GM13976 (cell line): ENCODE results near the gene IL17RB.
A peak's percentile ranks its signal among the peaks of the same experiment; 100 is the strongest.

Experiments
- DNase-seq: peaks from one replicate; pipeline ENCODE4 v3.0.0; 2012; ENCODE audit warnings: low spot score
- CTCF ChIP-seq: IDR thresholded peaks from 2 replicates; pipeline ENCODE4 v1.5.1; 2012; ENCODE audit warnings: borderline replicate concordance, mild to moderate bottlenecking; ENCODE audit not compliant: insufficient read depth; ENCODE audit errors: extremely low read depth, missing control alignments, control extremely low read depth
- in situ Hi-C: fragments of 300-500 bp; cut with MboI; formaldehyde crosslinking; loops from one replicate; pipeline ENCODE4 v1.12.0; 2022; ENCODE audit warnings: low sequenced_read_pairs, mixed read lengths, inconsistent platforms; ENCODE audit not compliant: unreplicated experiment

Gene IL17RB

DNA sequence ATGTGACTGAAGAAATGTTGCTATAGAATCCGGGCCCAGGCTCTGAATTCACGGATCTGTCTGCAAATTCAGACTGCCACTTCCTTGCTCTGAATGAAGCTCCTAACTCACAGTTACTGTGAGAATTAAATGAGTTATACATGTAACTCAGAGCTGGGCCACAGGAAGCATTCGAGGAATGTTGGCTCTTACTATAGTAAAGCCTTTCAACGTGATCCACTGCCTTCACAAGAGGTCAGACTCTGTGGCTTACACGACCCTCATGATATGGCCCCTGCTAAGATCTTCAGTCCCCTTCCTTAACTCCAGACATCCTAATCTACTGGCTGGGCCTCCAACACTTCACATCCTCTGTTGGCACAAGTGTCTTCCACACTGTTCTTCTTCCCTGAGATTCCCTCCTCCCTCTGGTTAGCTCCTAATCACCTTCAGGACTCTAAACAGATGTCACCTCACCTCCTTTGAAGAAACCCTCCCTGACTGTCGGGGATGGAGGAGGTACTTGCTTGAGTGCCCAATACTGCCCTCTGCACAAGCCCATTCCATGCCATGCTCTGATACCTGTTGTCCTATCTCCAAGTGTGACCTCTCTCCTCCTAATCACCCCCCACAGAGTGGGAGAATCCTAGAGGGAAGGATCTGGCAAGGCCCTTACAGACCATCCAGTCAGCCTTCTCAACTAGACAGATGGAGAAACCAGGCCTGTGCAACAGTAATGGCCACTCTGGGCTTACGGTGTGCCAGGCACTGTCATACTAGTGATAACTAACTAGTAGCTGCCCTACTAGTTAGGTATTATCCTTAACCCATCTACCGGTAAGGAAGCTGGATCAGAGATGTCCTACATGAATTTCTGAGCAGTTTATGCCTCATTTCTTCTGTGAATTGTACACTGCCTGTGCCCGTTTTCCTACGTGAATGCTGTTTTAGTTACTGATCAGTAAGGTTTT is 34.3 kb downstream of the IL17RB start:
- in situ Hi-C loops: no loop called here
- no peak for DNase-seq
- TF ChIP-seq CTCF: no peak

DNA sequence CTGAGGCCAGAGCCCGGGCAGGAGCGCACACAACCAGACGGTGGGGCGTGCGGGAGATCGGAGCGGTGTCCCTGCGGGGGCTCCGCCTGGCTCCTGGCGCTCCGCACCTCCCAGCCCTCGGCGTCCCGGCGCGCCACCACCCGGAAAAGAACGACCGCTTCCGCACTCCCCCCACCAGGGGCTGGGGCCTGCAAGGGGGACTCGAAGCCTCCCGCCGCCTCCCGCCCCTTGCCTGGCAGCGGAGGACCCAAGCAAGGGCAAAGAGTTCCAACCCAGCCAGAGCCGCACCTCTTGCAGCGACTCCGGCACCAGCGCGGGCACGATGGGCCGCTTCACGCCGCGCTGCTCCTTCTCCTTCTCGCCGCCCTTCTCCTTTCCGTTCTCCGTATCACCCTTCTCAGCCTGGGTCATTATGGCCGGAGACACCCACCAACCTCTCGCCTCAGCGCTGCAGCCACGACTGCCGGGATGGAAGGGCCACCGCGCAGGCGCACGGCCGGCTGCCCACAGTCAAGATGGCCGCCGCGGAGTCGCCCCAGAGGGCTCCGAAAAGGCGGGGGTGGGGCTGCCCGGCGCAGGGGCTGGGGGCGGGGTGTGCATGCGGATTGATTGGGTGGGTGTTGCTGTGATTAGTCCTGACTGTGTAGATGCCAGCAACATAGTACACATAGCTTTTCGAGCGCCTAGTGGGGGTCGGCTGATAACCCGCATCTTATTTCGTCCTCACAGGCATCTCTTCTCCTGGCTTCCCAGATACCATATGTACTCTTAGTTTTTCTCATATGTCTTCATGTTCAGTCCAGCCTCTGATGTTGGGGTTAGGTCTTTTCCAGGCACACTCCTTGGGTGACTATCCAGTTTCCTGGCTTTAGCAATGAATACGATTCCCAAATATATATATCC is 35.6 kb downstream of the IL17RB start, which contains the start of gene ACTR8:
Gene ACTR8, minus strand, starts transcription at position 462 of the 903 bp plus-strand sequence. Its CDS starts 51 bp downstream, at position 411.
- no peak for TF ChIP-seq CTCF
- in situ Hi-C loops: no loop called here
- peak; percentile 94 for DNase-seq

- in situ Hi-C loops: no loop called here
- DNase-seq: no peak
- no peak for TF ChIP-seq CTCF
These were observed 36.6 kb downstream of the IL17RB start for GRCh38 chr3:53883008-53883407.

- no peak for TF ChIP-seq CTCF
These were observed 38.3 kb downstream of the IL17RB start for GRCh38 chr3:53884623-53885022.

GRCh38 chr3:53885239-53885638 is 38.9 kb downstream of the IL17RB start:
- DNase-seq: no peak
- TF ChIP-seq CTCF: no peak
- in situ Hi-C loops: no loop called here

More at GRCh38 chr3:53884623-53885022, 38.3 kb downstream of the IL17RB start:
- in situ Hi-C loops: no loop called here
- no peak for DNase-seq

GRCh38 chr3:53887446-53887845 is 41.1 kb downstream of the IL17RB start:
- in situ Hi-C loops: no loop called here
- no peak for DNase-seq
- TF ChIP-seq CTCF: no peak
